SK-N-SH treated with all-trans-retinoic acid at 6 μM for 48 hours (cell line): ENCODE results near the gene CPTP.
"Not testable (repeated sequence)": the region's sequence is repeated elsewhere in the genome, so short reads cannot be mapped to it uniquely, and the experiment has no call there.

Experiments
- ATAC-seq: fragments of 200-7000 bp; cut with Tn5 transposase; 3 replicates; pipeline ENCODE4 v1.9.1; 2020; ENCODE audit warnings: mild to moderate bottlenecking, moderate library complexity
- ARNTL ChIP-seq: fragments of 450-650 bp; formaldehyde crosslinking; IDR thresholded peaks from 2 replicates; pipeline ENCODE4 v1.5.0; 2020; ENCODE audit warnings: low read depth, mild to moderate bottlenecking, moderate library complexity, borderline replicate concordance
- BACH2 ChIP-seq: fragments of 250-450 bp; sonication (Bioruptor Pico); IDR thresholded peaks from 2 replicates; pipeline ENCODE4 v1.9.0; 2021; ENCODE audit warnings: mild to moderate bottlenecking, borderline replicate concordance
- CSDC2 ChIP-seq: fragments of 250-450 bp; sonication (Bioruptor Pico); IDR thresholded peaks from 2 replicates; pipeline ENCODE4 v1.5.0; 2020; ENCODE audit warnings: mild to moderate bottlenecking, moderate library complexity
- CSRNP3 ChIP-seq: fragments of 250-450 bp; sonication (Bioruptor Pico); IDR thresholded peaks from 2 replicates; pipeline ENCODE4 v1.5.1; 2021; ENCODE audit warnings: mild to moderate bottlenecking, moderate library complexity
- ESRRG ChIP-seq: fragments of 250-450 bp; sonication (Bioruptor Pico); IDR thresholded peaks from 2 replicates; pipeline ENCODE4 v1.6.1; 2021; ENCODE audit warnings: mild to moderate bottlenecking
- GLIS3 ChIP-seq: fragments of 250-450 bp; sonication (Bioruptor Pico); IDR thresholded peaks from 2 replicates; pipeline ENCODE4 v1.5.0; 2020; ENCODE audit warnings: mild to moderate bottlenecking, moderate library complexity
- ISL1 ChIP-seq: fragments of 250-450 bp; sonication (Bioruptor Pico); IDR thresholded peaks from 2 replicates; pipeline ENCODE4 v2.1.2; 2022; ENCODE audit warnings: mild to moderate bottlenecking, moderate library complexity
- OSR1 ChIP-seq: fragments of 250-450 bp; sonication (Bioruptor Pico); IDR thresholded peaks from 2 replicates; pipeline ENCODE4 v1.8.0; 2022; ENCODE audit warnings: moderate library complexity, mild to moderate bottlenecking, inconsistent platforms
- RARB ChIP-seq: fragments of 250-450 bp; sonication (Bioruptor Pico); IDR thresholded peaks from 2 replicates; pipeline ENCODE4 v1.8.0; 2021; ENCODE audit warnings: mild to moderate bottlenecking, moderate library complexity
- SNAI2 ChIP-seq: fragments of 250-450 bp; sonication (Bioruptor Pico); IDR thresholded peaks from 2 replicates; pipeline ENCODE4 v1.5.0; 2020; ENCODE audit warnings: mild to moderate bottlenecking, moderate library complexity
- TCF4 ChIP-seq: fragments of 250-450 bp; sonication (Bioruptor Pico); IDR thresholded peaks from 2 replicates; pipeline ENCODE4 v1.8.0; 2021; ENCODE audit warnings: mild to moderate bottlenecking, moderate library complexity, borderline replicate concordance
- TOX ChIP-seq: fragments of 250-450 bp; sonication (Bioruptor Pico); IDR thresholded peaks from 2 replicates; pipeline ENCODE4 v1.8.0; 2021; ENCODE audit warnings: mild to moderate bottlenecking, moderate library complexity, borderline replicate concordance
- ZC3H10 ChIP-seq: fragments of 250-450 bp; sonication (Bioruptor Pico); IDR thresholded peaks from 2 replicates; pipeline ENCODE4 v1.5.1; 2021; ENCODE audit warnings: mild to moderate bottlenecking, moderate library complexity
- ZFP3 ChIP-seq: fragments of 250-450 bp; sonication (Bioruptor Pico); IDR thresholded peaks from 2 replicates; pipeline ENCODE4 v1.5.0; 2020; ENCODE audit warnings: mild to moderate bottlenecking, moderate library complexity
- ZNF565 ChIP-seq: fragments of 450-650 bp; formaldehyde crosslinking; conservative IDR thresholded peaks from 2 replicates; pipeline ENCODE4 v1.5.0; 2020; ENCODE audit warnings: low read depth, mild to moderate bottlenecking, moderate library complexity
- ZNF70 ChIP-seq: fragments of 450-650 bp; formaldehyde crosslinking; IDR thresholded peaks from 2 replicates; pipeline ENCODE4 v1.5.0; 2020; ENCODE audit warnings: mild to moderate bottlenecking, moderate library complexity
- ZNF8 ChIP-seq: fragments of 450-650 bp; formaldehyde crosslinking; IDR thresholded peaks from 2 replicates; pipeline ENCODE4 v1.5.0; 2020; ENCODE audit warnings: mild to moderate bottlenecking, moderate library complexity
- TF ChIP-seq, protein P1 (sequence below): fragments of 250-450 bp; sonication (Bioruptor Pico); IDR thresholded peaks from 2 replicates; pipeline ENCODE4 v1.8.0; 2021; ENCODE audit warnings: low read depth, mild to moderate bottlenecking, moderate library complexity, borderline replicate concordance
- TF ChIP-seq, protein P2 (sequence below): fragments of 250-450 bp; sonication (Bioruptor Pico); IDR thresholded peaks from 2 replicates; pipeline ENCODE4 v1.5.1; 2020; ENCODE audit warnings: low read depth, mild to moderate bottlenecking, moderate library complexity
- TF ChIP-seq, protein P3 (sequence below): fragments of 250-450 bp; sonication (Bioruptor Pico); IDR thresholded peaks from 2 replicates; pipeline ENCODE4 v1.8.0; 2020; ENCODE audit warnings: mild to moderate bottlenecking, moderate library complexity, borderline replicate concordance
- TF ChIP-seq, protein P4 (sequence below): fragments of 250-450 bp; sonication (Bioruptor Pico); IDR thresholded peaks from 2 replicates; pipeline ENCODE4 v1.5.0; 2020; ENCODE audit warnings: mild to moderate bottlenecking, moderate library complexity

CPTP gene

DNA sequence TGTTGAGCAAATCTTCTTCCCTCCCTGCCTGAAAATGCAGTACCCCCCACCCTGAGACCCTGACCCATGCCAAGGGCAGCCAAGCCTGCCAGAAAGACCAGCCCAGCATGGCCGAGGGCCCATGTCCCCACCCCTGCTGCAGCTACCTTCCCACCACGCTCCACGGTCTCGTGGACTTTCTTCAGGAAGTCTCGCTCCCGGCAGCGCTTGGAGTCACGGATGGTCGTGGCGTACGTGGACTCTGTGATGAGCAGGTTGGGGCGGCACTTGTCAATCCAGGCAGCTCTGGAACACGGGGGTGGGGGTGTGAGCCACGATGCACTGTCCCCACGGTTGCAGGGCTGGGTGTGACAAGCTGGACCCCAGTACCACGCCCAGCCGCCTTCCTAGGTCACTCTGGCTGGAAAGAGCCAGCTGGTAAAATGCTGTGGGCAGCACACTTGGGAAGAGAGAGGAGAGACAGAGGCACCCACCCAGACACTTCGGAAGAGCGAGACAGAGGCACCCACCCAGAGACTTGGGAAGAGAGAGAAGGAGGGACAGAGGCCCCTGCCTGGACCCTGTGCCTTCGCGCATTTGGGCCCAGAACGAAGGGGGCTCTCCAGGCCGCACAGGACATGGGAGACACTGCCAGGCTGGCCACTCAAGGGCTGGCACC, 9.8 kb upstream of the CPTP start:
- ATAC-seq = no peak
- TF ChIP-seq CSDC2 (CRISPR knock-in tag) (no peak), ZC3H10 (CRISPR knock-in tag) (no peak), GLIS3 (no peak), CSRNP3 (CRISPR knock-in tag) (no peak)
- TF ChIP-seq, protein P1, sequence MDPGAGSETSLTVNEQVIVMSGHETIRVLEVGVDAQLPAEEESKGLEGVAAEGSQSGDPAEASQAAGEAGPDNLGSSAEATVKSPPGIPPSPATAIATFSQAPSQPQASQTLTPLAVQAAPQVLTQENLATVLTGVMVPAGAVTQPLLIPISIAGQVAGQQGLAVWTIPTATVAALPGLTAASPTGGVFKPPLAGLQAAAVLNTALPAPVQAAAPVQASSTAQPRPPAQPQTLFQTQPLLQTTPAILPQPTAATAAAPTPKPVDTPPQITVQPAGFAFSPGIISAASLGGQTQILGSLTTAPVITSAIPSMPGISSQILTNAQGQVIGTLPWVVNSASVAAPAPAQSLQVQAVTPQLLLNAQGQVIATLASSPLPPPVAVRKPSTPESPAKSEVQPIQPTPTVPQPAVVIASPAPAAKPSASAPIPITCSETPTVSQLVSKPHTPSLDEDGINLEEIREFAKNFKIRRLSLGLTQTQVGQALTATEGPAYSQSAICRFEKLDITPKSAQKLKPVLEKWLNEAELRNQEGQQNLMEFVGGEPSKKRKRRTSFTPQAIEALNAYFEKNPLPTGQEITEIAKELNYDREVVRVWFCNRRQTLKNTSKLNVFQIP (CRISPR knock-in tag) = no peak

GRCh38 chr1:1315435-1315954, 9.1 kb upstream of the CPTP start:
- TF ChIP-seq RARB (CRISPR knock-in tag) (no peak), SNAI2 (CRISPR knock-in tag) (no peak), TCF4 (no peak), ZFP3 (CRISPR knock-in tag) (no peak), TOX (CRISPR knock-in tag) (no peak), ISL1 (no peak), CSRNP3 (CRISPR knock-in tag) (no peak), ZC3H10 (CRISPR knock-in tag) (no peak)
- no peak for ATAC-seq

- not testable (repeated sequence) for ATAC-seq
Measured at GRCh38 chr1:1316199-1316598, 8.4 kb upstream of the CPTP start.

GRCh38 chr1:1317420-1317819, 7.2 kb upstream of the CPTP start:
- no peak for ATAC-seq
- TF ChIP-seq, protein P2, sequence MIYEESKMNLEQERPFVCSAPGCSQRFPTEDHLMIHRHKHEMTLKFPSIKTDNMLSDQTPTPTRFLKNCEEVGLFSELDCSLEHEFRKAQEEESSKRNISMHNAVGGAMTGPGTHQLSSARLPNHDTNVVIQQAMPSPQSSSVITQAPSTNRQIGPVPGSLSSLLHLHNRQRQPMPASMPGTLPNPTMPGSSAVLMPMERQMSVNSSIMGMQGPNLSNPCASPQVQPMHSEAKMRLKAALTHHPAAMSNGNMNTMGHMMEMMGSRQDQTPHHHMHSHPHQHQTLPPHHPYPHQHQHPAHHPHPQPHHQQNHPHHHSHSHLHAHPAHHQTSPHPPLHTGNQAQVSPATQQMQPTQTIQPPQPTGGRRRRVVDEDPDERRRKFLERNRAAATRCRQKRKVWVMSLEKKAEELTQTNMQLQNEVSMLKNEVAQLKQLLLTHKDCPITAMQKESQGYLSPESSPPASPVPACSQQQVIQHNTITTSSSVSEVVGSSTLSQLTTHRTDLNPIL (CRISPR knock-in tag) = no peak
- TF ChIP-seq ISL1 = no peak
- no peak for TF ChIP-seq ZFP3 (CRISPR knock-in tag)
- no peak for TF ChIP-seq CSRNP3 (CRISPR knock-in tag)
- no peak for TF ChIP-seq OSR1 (CRISPR knock-in tag)
- no peak for TF ChIP-seq ZNF565 (CRISPR knock-in tag)
- no peak for TF ChIP-seq CSDC2 (CRISPR knock-in tag)
- TF ChIP-seq, protein P3, sequence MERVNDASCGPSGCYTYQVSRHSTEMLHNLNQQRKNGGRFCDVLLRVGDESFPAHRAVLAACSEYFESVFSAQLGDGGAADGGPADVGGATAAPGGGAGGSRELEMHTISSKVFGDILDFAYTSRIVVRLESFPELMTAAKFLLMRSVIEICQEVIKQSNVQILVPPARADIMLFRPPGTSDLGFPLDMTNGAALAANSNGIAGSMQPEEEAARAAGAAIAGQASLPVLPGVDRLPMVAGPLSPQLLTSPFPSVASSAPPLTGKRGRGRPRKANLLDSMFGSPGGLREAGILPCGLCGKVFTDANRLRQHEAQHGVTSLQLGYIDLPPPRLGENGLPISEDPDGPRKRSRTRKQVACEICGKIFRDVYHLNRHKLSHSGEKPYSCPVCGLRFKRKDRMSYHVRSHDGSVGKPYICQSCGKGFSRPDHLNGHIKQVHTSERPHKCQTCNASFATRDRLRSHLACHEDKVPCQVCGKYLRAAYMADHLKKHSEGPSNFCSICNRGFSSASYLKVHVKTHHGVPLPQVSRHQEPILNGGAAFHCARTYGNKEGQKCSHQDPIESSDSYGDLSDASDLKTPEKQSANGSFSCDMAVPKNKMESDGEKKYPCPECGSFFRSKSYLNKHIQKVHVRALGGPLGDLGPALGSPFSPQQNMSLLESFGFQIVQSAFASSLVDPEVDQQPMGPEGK (CRISPR knock-in tag) = no peak
- no peak for TF ChIP-seq ZC3H10 (CRISPR knock-in tag)
- no peak for TF ChIP-seq RARB (CRISPR knock-in tag)
- no peak for TF ChIP-seq ESRRG (CRISPR knock-in tag)
- TF ChIP-seq BACH2 (CRISPR knock-in tag) = no peak
- TF ChIP-seq, protein P1 (CRISPR knock-in tag) = no peak
- TF ChIP-seq ARNTL (CRISPR knock-in tag) = no peak
- TF ChIP-seq GLIS3 = no peak
- TF ChIP-seq, protein P4, sequence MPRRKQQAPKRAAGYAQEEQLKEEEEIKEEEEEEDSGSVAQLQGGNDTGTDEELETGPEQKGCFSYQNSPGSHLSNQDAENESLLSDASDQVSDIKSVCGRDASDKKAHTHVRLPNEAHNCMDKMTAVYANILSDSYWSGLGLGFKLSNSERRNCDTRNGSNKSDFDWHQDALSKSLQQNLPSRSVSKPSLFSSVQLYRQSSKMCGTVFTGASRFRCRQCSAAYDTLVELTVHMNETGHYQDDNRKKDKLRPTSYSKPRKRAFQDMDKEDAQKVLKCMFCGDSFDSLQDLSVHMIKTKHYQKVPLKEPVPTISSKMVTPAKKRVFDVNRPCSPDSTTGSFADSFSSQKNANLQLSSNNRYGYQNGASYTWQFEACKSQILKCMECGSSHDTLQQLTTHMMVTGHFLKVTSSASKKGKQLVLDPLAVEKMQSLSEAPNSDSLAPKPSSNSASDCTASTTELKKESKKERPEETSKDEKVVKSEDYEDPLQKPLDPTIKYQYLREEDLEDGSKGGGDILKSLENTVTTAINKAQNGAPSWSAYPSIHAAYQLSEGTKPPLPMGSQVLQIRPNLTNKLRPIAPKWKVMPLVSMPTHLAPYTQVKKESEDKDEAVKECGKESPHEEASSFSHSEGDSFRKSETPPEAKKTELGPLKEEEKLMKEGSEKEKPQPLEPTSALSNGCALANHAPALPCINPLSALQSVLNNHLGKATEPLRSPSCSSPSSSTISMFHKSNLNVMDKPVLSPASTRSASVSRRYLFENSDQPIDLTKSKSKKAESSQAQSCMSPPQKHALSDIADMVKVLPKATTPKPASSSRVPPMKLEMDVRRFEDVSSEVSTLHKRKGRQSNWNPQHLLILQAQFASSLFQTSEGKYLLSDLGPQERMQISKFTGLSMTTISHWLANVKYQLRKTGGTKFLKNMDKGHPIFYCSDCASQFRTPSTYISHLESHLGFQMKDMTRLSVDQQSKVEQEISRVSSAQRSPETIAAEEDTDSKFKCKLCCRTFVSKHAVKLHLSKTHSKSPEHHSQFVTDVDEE (CRISPR knock-in tag) = no peak
- no peak for TF ChIP-seq ZNF70 (CRISPR knock-in tag)
- no peak for TF ChIP-seq TCF4
- no peak for TF ChIP-seq ZNF8 (CRISPR knock-in tag)
